ENCODE data around the gene STPG1. TPM values are rescaled to one million over a fixed set of nuclear protein-coding genes. Genes with fewer than 3 reads are reported as not detected.
A peak's percentile ranks its signal among the peaks of the same experiment; 100 is the strongest.

STPG1 gene
- total and polyA plus RNA-seq, 9 of the 15 experiments (the other 6 are each of a cell fraction or from before 2014, with no cell fraction given), result 5.0 to 11.9 (median 8.3) TPM

- TF ChIP-seq, protein P1, sequence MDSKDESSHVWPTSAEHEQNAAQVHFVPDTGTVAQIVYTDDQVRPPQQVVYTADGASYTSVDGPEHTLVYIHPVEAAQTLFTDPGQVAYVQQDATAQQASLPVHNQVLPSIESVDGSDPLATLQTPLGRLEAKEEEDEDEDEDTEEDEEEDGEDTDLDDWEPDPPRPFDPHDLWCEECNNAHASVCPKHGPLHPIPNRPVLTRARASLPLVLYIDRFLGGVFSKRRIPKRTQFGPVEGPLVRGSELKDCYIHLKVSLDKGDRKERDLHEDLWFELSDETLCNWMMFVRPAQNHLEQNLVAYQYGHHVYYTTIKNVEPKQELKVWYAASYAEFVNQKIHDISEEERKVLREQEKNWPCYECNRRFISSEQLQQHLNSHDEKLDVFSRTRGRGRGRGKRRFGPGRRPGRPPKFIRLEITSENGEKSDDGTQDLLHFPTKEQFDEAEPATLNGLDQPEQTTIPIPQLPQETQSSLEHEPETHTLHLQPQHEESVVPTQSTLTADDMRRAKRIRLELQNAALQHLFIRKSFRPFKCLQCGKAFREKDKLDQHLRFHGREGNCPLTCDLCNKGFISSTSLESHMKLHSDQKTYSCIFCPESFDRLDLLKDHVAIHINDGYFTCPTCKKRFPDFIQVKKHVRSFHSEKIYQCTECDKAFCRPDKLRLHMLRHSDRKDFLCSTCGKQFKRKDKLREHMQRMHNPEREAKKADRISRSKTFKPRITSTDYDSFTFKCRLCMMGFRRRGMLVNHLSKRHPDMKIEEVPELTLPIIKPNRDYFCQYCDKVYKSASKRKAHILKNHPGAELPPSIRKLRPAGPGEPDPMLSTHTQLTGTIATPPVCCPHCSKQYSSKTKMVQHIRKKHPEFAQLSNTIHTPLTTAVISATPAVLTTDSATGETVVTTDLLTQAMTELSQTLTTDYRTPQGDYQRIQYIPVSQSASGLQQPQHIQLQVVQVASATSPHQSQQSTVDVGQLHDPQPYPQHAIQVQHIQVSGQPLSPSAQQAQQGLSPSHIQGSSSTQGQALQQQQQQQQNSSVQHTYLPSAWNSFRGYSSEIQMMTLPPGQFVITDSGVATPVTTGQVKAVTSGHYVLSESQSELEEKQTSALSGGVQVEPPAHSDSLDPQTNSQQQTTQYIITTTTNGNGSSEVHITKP (IDR thresholded peaks at IDR 0.05; ENCODE audit: partially characterized antibody), result no peak
- TF ChIP-seq, protein P2, sequence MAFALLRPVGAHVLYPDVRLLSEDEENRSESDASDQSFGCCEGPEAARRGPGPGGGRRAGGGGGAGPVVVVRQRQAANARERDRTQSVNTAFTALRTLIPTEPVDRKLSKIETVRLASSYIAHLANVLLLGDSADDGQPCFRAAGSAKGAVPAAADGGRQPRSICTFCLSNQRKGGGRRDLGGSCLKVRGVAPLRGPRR (CRISPR knock-in tag; IDR thresholded peaks at IDR 0.05), result no peak
- TF ChIP-seq ZNF57 (CRISPR knock-in tag; IDR thresholded peaks at IDR 0.05), result peak; percentile 55; the same call in 1 of the 2 replicates
- TF ChIP-seq STAG1 (CRISPR knock-in tag; IDR thresholded peaks at IDR 0.05; ENCODE audit: borderline replicate concordance), result no peak
- TF ChIP-seq ZNF699 (CRISPR knock-in tag; IDR thresholded peaks at IDR 0.05; ENCODE audit: insufficient replicate concordance), result no peak
- TF ChIP-seq ARNT (IDR thresholded peaks at IDR 0.05), result no peak
- no peak for TF ChIP-seq ZNF175 (CRISPR knock-in tag; IDR thresholded peaks at IDR 0.05; ENCODE audit: low read depth)
- TF ChIP-seq POU5F1 (IDR thresholded peaks at IDR 0.05; ENCODE audit: borderline replicate concordance, low read depth, low read length, partially characterized antibody), result no peak
- TF ChIP-seq, protein P3, sequence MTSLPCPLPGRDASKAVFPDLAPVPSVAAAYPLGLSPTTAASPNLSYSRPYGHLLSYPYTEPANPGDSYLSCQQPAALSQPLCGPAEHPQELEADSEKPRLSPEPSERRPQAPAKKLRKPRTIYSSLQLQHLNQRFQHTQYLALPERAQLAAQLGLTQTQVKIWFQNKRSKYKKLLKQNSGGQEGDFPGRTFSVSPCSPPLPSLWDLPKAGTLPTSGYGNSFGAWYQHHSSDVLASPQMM (CRISPR knock-in tag; IDR thresholded peaks at IDR 0.05), result no peak
- TF ChIP-seq MECOM (CRISPR knock-in tag; IDR thresholded peaks at IDR 0.05), result no peak
- TF ChIP-seq, protein P4, sequence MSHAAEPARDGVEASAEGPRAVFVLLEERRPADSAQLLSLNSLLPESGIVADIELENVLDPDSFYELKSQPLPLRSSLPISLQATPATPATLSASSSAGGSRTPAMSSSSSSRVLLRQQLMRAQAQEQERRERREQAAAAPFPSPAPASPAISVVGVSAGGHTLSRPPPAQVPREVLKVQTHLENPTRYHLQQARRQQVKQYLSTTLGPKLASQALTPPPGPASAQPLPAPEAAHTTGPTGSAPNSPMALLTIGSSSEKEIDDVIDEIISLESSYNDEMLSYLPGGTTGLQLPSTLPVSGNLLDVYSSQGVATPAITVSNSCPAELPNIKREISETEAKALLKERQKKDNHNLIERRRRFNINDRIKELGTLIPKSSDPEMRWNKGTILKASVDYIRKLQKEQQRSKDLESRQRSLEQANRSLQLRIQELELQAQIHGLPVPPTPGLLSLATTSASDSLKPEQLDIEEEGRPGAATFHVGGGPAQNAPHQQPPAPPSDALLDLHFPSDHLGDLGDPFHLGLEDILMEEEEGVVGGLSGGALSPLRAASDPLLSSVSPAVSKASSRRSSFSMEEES (CRISPR knock-in tag; IDR thresholded peaks at IDR 0.05), result no peak
- peak in 1 of 2 experiments; percentile 74; a peak in 1 of 4 replicates for TF ChIP-seq HDAC1 (IDR thresholded peaks at IDR 0.05)
- peak; percentile 98 for TF ChIP-seq ZKSCAN1 (IDR thresholded peaks at IDR 0.05; ENCODE audit: low read depth, low read length)
- TF ChIP-seq ZEB2 (IDR thresholded peaks at IDR 0.05), result no peak
- TF ChIP-seq, protein P5, sequence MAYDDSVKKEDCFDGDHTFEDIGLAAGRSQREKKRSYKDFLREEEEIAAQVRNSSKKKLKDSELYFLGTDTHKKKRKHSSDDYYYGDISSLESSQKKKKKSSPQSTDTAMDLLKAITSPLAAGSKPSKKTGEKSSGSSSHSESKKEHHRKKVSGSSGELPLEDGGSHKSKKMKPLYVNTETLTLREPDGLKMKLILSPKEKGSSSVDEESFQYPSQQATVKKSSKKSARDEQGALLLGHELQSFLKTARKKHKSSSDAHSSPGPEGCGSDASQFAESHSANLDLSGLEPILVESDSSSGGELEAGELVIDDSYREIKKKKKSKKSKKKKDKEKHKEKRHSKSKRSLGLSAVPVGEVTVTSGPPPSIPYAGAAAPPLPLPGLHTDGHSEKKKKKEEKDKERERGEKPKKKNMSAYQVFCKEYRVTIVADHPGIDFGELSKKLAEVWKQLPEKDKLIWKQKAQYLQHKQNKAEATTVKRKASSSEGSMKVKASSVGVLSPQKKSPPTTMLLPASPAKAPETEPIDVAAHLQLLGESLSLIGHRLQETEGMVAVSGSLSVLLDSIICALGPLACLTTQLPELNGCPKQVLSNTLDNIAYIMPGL (CRISPR knock-in tag; IDR thresholded peaks at IDR 0.05), result no peak
- TF ChIP-seq POLR2H (tag; IDR thresholded peaks at IDR 0.05; ENCODE audit: low read depth), result no peak
Measured at GRCh38 chr1:24321697-24322469, 91.7 kb downstream of the STPG1 start (continued).
